Measurements from ENCODE around the gene KIR3DL2. TPM values are rescaled to one million over a fixed set of nuclear protein-coding genes. Genes with fewer than 3 reads are reported as not detected.
"Not testable (repeated sequence)": the region's sequence is repeated elsewhere in the genome, so short reads cannot be mapped to it uniquely, and the experiment has no call there.

Gene KIR3DL2
- polyA plus RNA-seq, 4 donors, result not detected

- not testable (repeated sequence) for DNase-seq (ENCODE audit: low read depth in 4 of 4, low spot score in 3 of 4)
These were observed 57.7 kb downstream of the KIR3DL2 start for GRCh38 chr19:54907899-54908298.

Other genes with a start within 250 kb of the KIR3DL2 start
- gene LILRB1, start 220.0 kb upstream of the KIR3DL2 start, polyA plus RNA-seq (ENCODE audit: insufficient read length in 4 of 4), result 1 to 10 TPM; 1.0 to 1.5 (median 1.4) TPM
- gene LILRB4, start 187.5 kb upstream of the KIR3DL2 start, polyA plus RNA-seq (ENCODE audit: insufficient read length in 4 of 4), result 1 to 10 TPM in 3 of 4 donors, under 1 TPM in 1; 0.92 to 3.6 (median 1.2) TPM
- gene KIR3DL3, start 126.0 kb upstream of the KIR3DL2 start, polyA plus RNA-seq (ENCODE audit: insufficient read length in 4 of 4), result not detected
- not detected for gene KIR2DL3, start 111.9 kb upstream of the KIR3DL2 start, polyA plus RNA-seq (ENCODE audit: insufficient read length in 4 of 4)
- under 1 TPM in 1 of 4 donors, not detected in 3; 0.11 TPM for gene KIR2DL1, start 80.7 kb upstream of the KIR3DL2 start, polyA plus RNA-seq (ENCODE audit: insufficient read length in 4 of 4)
- gene KIR2DL4, start 46.8 kb upstream of the KIR3DL2 start, polyA plus RNA-seq (ENCODE audit: insufficient read length in 4 of 4), result not detected
- gene KIR3DL1, start 34.0 kb upstream of the KIR3DL2 start, polyA plus RNA-seq (ENCODE audit: insufficient read length in 4 of 4), result not detected
- not detected for gene KIR2DS4, start 17.8 kb upstream of the KIR3DL2 start, polyA plus RNA-seq (ENCODE audit: insufficient read length in 4 of 4)
- gene FCAR, start 23.8 kb downstream of the KIR3DL2 start, polyA plus RNA-seq (ENCODE audit: insufficient read length in 4 of 4), result under 1 TPM; 0.23 to 0.67 (median 0.46) TPM
- gene NCR1, start 55.7 kb downstream of the KIR3DL2 start, polyA plus RNA-seq (ENCODE audit: insufficient read length in 4 of 4), result under 1 TPM in 2 of 4 donors, not detected in 2; 0.13 to 0.26 TPM
- gene NLRP7, start 97.1 kb downstream of the KIR3DL2 start, polyA plus RNA-seq (ENCODE audit: insufficient read length in 4 of 4), result not detected
- 10 to 100 TPM in 3 of 4 donors, 1 to 10 TPM in 1; 5.0 to 26.4 (median 14.7) TPM for gene NLRP2, start 115.9 kb downstream of the KIR3DL2 start, polyA plus RNA-seq (ENCODE audit: insufficient read length in 4 of 4)
- gene GP6, start 187.8 kb downstream of the KIR3DL2 start, polyA plus RNA-seq (ENCODE audit: insufficient read length in 4 of 4), result under 1 TPM; 0.39 to 0.72 (median 0.51) TPM
- gene RDH13, start 212.7 kb downstream of the KIR3DL2 start, polyA plus RNA-seq (ENCODE audit: insufficient read length in 4 of 4), result 10 to 100 TPM in 3 of 4 donors, 1 to 10 TPM in 1; 9.2 to 25.8 (median 18.7) TPM
- 10 to 100 TPM in 3 of 4 donors, 1 to 10 TPM in 1; 1.5 to 92.9 (median 53.5) TPM for gene EPS8L1, start 225.4 kb downstream of the KIR3DL2 start, polyA plus RNA-seq (ENCODE audit: insufficient read length in 4 of 4)